Fibroblast of the aortic adventitia (primary cell): ENCODE measurements around the gene GNGT2. TPM values are rescaled to one million over a fixed set of nuclear protein-coding genes. Genes with fewer than 3 reads are reported as not detected.

Experiments
- DNase-seq: peaks from one replicate; pipeline ENCODE4 v3.0.0-alpha.2; 2010; ENCODE audit warnings: low read depth
- H3K4me3 ChIP-seq: 2 replicates; pipeline ENCODE4 v1.5.1; 2011; ENCODE audit warnings: low read depth, mild to moderate bottlenecking, control low read depth, low read length, moderate library complexity
- total RNA-seq: library from RNA; depleted of rRNA; stranded (reverse); fragments of >200 nt; gene quantifications from 2 replicates; pipeline ENCODE4 v1.2.3, GENCODE V29; 2012; ENCODE audit warnings: low replicate concordance
- TF ChIP-seq, protein P1 (sequence below): IDR thresholded peaks from 2 replicates; pipeline ENCODE4 v1.5.1; 2011; ENCODE audit warnings: mild to moderate bottlenecking, low read length, control low read depth, inconsistent platforms; ENCODE audit not compliant: insufficient read depth

Gene GNGT2
- total RNA-seq, 1 donor: 0.45 TPM

GRCh38 chr17:49213399-49213798 is 3.0 kb upstream of the GNGT2 start:
- TF ChIP-seq, protein P1, sequence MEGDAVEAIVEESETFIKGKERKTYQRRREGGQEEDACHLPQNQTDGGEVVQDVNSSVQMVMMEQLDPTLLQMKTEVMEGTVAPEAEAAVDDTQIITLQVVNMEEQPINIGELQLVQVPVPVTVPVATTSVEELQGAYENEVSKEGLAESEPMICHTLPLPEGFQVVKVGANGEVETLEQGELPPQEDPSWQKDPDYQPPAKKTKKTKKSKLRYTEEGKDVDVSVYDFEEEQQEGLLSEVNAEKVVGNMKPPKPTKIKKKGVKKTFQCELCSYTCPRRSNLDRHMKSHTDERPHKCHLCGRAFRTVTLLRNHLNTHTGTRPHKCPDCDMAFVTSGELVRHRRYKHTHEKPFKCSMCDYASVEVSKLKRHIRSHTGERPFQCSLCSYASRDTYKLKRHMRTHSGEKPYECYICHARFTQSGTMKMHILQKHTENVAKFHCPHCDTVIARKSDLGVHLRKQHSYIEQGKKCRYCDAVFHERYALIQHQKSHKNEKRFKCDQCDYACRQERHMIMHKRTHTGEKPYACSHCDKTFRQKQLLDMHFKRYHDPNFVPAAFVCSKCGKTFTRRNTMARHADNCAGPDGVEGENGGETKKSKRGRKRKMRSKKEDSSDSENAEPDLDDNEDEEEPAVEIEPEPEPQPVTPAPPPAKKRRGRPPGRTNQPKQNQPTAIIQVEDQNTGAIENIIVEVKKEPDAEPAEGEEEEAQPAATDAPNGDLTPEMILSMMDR: no peak

DNA sequence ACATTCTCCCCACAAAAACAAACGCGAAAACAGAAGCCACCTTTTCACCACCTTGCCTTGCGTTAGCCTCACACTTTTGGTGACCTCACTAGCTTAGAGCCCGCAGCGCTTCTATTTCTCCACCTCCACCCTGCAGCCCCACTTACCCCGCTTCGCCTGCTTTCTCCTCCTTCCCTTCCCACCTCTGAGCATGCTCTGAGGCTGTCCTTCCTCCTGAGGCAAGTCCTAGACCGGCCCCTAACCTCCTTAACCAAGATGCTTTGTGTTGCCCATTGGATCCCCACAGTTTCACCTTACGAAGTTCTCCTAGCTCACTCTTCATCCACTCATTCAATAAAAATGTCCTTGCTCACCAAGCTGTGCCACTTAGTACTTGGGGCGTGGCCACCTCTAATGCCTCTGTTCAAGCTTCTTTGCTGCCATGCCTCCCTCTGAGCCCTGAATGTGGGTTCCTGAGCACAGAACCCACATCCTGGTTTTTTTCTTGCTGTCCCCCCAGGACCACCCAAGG is 1.3 kb downstream of the GNGT2 start:
- no peak overlapping the region for H3K4me3 ChIP-seq
- no peak for DNase-seq
- TF ChIP-seq, protein P1: no peak

More at GRCh38 chr17:49213399-49213798, 3.0 kb upstream of the GNGT2 start:
- no peak for DNase-seq
- no peak overlapping the region for H3K4me3 ChIP-seq

DNA sequence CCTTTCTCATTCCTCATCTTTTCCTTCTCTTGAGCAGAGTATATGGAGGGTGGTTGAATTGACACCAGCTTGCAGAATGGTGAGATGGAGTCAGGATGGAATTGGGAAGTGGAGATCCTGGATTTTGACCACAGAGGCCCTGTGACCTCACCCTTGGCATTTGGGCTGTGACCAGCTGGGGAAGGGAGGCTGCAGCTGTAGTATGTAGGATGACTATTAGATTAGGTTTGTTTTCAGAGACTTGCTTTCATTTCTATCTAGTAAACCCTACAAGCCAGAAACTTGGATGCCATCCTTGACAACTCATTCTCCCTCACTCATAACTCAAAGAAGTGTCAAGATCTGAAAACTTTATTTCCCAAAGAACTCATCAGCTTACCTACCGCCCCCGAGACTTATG is 5.9 kb downstream of the GNGT2 start:
- TF ChIP-seq, protein P1: no peak
- H3K4me3 ChIP-seq: no peak overlapping the region
- no peak for DNase-seq

DNA sequence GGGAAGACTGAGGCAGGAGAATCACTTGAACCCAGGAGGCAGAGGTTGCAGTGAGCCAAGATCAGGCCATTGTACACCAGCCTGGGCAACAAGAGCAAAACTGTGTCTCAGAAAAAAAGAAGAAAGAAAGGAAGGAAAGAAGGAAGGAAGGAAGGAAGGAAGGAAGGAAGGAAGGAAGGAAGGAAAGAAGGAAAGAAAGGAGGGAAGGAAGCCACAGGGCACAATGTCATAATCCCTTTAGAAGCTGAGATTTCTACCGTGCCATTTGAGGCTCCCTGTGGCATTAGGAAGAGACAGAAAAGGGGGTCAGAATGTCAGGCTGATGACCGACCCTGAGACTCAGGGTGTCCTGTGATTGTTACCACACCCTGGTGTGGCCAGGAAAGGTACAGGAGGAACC is 6.6 kb downstream of the GNGT2 start:
- DNase-seq: no peak
- H3K4me3 ChIP-seq: no peak overlapping the region
- TF ChIP-seq, protein P1: no peak

DNA sequence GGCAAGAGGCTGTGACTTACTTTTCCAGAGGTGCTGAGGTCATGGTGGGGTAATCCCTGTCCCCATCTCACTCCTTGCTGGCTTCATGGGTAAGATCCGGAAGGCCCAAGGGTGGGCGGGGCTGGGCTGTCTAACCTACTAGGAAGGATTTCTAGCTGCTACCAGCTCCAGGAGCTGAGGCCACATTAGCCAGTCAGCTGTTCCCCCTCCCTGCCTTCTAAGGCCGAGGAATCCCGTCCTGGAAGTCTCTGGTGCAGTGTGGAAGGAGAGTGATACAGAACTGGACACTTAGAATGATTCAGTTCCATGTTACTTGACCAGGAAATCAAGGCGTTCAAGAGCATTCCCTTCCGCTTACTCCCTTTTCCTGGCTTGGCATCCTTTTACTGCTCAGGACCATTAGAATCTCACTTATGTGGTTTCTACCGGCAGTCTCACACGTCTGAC is 8.9 kb downstream of the GNGT2 start:
- TF ChIP-seq, protein P1: no peak
- no peak overlapping the region for H3K4me3 ChIP-seq
- DNase-seq: peak; percentile 64

DNA sequence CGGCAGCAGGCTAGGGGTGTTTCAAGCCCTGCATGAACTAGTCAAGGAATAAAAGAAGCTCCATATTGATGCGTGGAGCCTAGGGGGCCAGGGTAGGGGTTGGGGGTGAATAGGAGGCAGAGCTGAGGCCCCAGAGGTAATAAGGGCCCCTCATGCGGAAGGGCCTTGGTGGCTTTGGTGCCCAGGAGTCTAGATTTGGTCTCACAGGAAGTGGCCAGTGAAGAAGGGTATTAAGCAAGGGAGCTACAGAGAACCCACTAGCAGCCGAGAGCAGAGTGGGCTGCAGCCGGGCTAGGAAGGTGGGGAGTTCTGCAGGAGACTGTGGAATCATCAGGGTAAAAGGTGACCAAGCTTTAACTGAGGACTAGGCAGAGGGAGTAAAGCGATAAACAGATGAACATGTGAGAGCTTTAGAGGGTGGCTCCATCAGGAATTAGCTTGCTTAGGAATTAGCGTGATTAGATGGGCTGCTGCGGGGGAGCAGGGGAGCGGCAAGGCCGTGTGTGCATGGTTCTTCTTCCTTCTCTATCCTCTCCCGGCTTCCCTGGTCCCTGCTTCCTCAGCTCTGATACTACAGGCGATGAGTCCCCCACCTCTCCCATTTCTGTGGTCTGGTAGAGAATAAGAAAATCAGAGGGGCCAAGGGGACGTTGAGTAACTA is 9.8 kb downstream of the GNGT2 start:
- no peak overlapping the region for H3K4me3 ChIP-seq
- TF ChIP-seq, protein P1: no peak
- DNase-seq: no peak
